ENCODE results near the gene PLEKHN1.
"Not testable (repeated sequence)": the region's sequence is repeated elsewhere in the genome, so short reads cannot be mapped to it uniquely, and the experiment has no call there.

PLEKHN1 gene

DNA sequence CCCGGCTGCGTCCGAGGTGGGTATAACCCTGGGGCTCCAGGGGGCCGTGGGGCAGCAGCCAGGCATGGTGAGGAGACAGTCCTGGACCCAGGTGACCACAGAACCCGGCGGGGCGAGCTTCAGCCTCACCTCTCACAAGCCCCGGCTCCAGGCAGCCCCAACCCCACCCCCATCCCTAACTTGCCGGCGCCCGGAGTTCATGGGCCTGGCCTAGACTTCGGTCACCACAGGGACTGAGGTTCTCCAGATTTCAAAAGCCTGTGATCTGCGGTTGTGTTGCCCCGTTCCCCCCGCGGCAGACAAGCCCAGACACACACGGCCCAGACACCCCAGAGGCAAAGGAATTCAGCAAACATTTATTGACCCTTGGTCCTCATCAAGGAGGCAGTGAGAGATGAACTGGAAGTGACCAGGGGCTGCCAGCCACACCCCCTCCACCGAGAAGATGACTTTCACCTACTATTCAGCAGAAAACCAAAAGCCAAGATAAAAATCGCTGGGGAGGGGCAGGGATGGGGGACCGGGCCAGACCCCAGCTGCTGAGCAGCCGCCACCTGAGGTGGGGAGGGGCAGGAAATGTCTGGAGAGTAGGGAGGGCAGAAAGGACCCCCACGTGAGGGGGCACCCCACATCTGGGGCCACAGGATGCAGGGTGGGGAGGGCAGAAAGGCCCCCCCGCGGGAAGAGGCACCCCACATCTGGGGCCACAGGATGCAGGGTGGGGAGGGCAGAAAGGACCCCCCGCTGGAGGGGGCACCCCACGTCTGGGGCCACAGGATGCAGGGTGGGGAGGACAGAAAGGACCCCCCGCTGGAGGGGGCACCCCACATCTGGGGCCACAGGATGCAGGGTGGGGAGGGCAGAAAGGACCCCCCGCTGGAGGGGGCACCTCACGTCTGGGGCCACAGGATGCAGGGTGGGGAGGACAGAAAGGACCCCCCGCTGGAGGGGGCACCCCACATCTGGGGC lies 29.7 kb downstream of the PLEKHN1 start:
- DNase-seq: no peak

DNA sequence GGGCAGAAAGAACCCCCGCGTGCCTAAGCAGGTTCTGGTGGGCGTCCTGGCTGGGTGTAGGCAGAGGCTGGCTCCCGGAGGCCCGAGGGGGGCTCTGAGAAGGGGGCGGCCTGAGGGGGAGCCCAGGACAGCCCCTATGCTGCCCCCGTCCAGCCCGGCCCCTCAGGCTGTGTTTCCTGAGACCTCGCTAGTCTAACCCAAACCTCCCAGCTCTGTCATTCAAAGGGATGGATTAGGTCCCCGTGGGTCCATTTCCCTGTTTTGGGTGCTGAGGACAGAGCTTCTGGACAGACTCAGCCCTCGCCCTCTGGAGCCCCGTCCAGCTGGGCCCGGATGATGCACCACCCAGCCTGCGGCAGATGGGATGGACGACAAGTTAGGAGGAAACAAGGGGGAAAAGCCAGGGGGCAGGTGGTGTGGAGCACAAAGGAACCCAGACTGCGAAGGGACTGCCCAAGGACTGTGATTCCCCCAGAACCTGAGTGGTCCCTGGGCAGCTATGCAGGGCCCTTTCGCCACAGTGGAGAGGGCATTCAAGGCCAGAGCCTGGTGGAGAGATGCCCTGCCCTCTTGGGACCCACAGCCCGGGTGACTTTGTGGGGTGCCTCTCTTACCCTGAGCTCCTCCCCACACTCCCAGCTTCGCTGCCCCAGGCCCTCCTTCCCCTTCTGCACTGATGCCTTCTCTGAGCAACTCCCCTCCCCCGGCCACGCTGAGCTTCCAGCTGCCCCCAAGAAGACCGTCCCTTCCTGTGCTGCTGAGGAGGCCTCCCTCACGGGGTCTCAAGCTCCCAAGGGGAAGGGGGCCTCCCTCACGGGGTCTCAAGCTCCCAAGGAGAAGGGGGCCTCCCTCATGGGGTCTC lies 30.8 kb downstream of the PLEKHN1 start:
- no peak for DNase-seq

DNA sequence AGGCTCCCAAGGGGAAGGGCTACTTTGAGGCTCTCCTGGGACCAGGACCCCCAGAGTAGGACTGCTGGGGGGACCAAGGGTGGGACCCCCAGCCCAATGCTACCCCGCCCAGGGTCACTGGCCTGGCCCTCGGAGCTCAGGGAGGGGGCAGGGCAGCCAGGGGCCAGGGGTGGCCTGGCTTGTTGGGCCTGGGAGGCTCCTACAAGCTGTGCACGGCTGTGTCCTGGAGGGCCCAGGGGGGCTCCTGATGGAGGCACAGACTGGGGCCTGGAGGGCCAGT lies 31.4 kb downstream of the PLEKHN1 start:
- no peak for DNase-seq

DNA sequence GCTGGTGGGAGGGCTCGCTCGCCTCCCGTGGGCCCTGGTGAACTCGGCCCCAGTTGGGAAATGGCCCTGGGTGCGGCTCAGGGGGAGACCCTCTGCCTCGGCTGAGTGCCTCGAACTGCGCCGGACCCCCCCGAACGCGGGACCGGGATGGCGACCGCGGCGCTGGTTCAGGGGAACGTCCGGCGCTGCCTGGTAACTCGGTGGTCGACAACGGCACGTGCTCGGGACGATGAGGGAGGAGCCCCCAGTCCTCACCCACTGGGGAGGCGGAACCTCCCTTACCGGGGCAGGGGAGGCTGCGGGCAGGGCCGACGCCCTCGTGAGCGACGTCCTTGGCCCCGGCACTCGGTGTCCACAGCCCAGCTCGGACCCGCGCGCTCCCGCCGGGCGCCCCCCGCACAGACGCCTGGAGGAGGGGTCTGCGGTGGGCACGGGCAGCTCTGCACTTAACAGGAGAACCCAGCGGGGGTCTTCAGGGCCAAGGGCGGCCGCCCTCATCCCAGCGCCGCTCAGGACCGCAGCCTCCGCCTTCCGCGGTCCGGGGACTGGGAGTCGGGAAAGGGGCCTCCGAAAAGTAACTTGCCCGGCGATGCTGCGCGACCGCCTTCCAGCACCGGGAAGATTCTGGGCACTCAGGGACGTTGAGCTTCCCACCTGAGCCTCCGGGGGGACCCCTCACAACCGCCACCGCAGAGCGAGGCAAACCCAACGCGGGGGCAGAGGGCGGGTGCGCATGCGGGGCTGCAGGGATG lies 31.9 kb downstream of the PLEKHN1 start:
- no peak for DNase-seq

DNA sequence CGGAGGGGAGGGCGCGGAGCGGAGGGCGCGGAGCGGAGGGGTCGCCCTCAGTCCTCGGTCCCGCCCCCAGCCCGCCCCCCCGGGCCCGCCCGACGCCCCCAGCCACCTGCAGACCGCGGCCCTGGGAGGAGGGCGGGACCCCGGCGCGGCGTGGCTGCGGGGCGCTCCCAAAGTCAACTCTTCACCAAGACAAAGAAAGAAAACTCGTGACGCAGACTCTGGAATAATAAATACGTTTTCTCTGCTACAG lies 32.4 kb downstream of the PLEKHN1 start:
- DNase-seq: no peak

DNA sequence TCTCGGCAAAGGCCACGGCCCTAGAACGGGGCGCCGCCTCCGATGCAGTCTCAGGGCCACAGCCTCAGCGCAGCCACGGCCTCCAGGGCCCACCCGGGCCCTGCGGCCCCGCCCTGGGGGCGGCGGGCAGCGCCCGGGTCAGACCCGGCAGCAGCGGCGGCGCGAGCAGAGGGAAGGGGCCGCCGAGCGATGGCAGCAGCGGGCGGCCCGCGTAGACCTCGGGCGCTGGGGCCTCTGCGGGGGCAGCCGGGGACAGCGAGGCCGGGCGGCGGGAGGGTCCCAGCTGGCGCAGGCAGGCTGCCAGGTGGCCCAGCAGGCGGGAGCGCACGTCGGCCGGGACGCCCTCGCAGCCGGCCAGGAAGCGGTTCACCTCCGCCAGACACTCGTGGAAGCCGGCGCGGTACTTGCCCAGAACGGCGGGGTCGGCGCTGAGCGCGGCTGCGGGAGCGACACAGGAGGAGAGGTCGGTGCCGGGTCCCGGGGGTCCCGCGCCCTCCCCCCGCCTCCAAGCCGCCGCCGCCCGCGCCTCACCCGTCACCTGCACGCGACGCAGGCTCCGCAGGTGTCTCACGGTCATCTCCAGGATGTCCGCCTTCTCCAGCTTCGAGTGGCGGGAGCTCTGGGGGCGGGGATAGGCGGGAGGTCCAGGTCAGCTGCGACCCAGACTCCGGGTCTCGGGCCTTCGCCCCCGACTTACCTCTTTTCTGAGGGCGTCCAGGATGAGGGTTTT lies 32.9 kb downstream of the PLEKHN1 start:
- no peak for DNase-seq

DNA sequence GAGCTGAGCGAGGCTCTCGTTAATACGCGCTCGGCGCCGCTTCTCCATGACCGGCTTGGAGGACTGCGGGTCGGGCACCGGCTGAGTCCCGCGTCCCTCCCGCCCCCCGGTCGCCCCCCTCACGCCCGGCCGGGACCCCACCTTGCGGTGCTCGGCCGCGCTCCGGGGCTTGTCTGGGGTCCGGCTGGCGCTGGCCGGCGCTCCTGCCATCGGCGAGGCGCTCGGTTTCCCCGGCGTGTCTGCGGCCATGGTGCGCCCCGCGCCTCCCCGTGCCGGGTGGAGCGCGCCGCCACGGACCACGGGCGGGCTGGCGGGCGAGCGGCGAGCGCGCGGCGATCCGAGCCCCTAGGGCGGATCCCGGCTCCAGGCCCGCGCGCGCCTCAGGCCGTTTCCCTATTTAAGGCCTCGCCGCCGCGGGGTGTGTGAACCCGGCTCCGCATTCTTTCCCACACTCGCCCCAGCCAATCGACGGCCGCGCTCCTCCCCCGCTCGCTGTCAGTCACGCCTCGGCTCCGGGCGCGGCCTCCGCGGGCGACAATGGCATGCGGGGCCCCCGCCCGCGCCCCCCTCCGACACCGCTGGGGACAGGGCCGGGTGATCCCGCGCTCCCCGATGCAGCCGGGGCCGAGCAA lies 33.6 kb downstream of the PLEKHN1 start, which contains the start of gene HES4:
Gene HES4 (minus strand): TSS at position 373 of the 632 bp plus-strand sequence. CDS start 124 bp downstream, at position 249.
- DNase-seq: no peak

DNA sequence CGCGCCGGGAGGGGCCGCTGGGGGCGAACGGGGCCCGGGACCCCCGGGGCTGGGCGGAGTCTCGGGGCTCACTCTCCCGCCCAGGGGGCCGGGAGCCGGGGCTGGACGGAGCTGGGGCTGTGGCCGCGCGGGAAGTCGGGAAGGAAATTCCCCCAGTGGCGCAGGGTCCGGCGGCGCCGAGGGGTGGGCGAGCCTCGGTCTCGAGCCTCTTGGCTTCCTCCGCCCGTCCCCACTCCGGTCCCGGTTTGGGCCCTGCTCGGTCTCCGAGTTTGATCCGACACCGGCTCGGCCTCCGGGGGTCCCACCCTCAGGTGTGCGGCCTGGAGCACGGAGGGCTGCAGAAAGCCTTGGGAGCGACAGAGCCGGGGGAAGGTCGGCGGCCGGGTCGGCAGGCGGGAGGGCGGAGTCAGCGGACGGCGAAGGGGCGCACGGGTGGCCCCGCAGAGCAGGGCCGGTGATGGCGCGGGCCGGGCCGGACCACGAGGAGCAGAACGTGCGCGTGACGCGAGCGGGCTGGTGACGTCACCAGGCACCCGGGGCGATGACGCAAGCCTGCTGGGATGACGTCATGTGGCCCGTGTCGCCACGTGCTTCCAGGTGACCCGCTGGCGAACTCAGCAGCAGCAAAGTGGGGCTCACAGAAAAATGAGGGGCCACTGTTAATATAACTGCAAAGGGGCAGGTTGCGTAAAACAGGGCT lies 34.2 kb downstream of the PLEKHN1 start:
- DNase-seq: no peak

DNA sequence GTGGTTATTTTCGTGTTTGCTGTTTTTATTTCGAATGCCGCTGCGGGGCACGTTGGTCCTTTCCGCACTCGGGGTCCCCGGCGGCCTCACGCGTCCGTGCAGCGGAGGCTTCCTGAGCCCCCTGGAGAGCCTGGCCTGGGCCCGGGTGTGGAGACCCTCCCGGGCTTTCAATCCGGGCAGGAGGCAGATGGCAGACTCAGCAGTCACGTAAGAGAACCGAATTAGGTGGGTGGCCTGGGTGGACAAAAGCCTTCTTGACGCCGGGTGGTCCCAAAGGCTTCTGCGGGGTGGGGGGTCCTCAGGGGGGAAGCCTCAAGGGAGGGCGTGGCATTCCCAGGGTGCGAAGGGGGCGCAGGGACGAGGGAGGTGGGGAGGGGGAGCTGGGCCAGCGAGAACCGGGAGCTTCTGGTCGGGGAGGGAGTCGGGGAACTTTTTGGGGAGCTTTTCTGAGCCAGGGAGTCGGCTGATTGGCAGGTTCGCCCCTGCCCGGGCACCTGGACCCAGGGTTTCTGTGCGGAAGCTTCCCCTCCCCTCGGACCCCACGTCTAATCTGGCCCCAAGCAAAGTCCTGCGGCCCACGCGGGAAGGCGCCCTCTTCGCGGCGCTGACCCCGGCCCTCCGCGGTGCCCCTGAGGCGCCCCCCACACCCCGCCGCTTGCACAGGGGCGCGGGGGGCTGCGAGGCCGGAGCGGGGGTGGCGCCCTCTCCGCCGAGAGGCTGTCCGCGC lies 34.9 kb downstream of the PLEKHN1 start:
- no peak for DNase-seq

DNA sequence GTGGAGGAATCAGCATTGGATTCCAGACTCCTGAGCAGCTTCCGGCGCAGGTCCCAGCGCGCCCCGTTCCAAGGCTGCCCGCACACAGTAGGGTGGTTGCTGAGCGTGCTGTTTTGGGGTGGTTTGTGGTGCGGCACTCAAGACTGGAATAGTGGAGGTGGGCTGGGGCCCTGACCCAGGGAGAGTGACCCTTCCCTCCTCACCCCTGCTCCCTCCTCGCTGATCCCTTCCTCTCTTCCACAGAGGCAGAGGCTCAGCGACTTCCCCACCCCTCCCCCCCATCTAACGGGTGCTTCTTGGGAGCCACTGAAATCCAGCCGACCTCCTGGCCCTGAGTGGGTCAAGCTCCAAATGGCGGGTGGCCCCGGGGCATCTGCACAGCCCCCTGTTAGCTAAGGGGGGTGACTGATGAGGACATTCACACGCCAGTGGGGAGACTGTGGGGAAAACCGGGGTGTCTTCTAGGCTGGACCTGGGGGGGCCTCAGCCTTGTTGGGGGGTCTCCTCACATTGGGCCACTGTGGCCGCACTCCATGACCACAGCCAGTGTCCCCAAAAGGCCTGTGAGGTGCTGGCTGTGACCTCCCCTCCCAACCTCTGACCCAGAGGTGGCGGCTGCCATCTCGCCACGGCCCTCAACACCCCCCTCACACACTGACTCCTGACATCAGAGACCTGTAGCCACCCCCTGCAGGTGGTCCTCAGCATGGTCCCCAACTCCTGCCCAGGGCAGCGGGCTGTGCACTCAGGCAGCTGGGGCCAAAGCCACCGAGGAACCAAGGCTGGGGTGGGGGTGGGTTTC lies 37.5 kb downstream of the PLEKHN1 start:
- DNase-seq: no peak

DNA sequence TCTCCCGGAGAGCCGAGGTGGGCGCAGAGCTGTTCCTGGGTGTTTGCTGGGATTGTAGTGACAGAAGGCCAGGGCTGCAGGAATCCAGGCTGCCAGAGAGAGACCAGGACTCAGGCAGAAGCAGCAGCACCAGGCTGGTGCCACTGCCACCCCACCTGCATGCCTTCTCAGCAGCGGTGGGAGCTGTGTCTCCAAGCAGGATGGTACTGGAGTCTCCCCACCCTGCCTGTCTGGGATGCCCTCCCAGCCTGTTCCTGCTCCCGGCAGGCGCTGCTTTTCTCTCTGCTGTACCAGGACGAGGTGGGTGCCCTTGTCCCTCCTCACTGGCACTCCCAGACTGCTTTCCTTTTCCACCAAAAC lies 38.1 kb downstream of the PLEKHN1 start:
- no peak for DNase-seq

DNA sequence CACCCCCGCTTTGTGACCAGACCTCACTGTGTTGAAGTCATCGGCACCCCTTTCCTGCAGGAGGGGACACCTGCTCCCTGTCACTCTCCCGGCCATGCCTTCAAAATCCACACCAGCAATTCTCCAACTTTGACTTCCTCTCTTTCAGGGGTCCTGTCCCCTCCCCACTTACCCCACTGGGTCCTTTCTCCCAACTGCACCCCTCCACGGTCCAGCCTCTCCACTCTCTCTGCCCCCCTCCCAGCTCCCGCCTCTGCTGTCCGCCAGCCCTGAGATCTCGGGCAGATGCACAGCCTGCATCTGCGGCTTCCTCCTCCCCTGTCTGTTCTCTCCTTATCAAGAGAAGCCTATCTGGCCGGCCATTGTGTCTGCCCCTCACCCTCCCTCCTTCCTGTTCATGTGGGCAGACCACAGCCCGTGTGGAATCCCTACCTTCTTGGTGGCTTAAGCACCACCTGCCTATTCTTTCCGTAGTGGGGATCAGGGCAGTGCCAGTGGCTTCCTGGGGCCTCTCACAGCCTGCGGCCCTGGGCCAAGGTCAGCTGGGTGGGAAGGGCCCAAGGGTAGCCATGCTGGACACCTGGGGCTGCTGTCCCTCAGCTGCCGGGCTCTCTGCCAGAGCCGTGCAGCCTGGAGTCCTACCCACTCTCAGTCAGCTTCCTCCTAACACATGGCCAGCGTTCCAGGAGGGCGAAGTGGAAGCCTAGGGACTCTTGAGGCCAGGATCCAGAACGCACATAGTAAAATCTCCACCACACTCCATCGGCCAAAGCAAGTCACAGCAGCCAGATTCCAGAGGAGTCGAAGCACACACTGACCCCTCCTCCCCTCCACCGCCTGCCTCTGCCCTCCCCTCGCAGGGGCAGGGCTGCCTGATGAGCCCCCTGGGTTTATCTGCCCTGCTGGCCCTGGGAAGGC lies 38.8 kb downstream of the PLEKHN1 start:
- peak; percentile 39 to 51 for DNase-seq

DNA sequence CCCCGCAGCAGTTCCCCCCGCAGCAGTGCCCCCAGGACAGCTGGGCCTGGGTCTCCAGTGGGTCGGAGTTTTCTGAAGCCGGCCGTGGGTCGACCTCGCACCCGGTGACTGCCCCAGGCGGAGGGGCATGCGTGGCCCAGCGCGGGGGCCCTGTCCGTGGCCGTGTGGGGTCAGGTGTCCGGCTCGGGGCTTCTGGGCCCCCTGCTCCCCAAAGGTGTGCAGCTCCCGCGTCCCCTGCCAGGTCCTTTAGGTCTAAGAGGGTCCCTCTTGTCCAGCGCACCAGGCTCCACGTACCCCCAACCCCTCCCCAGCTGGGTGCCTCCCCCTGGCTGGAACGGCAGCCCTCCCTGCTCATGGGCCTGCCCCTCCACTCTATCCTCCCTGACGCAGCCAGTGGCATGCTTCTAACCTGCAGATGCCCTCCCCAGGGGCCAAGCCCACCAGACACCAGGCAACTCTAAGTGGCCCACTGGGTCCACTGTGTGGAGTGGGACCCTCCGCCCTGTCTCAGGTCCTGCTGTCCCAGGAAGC lies 39.6 kb downstream of the PLEKHN1 start:
- DNase-seq: no peak

DNA sequence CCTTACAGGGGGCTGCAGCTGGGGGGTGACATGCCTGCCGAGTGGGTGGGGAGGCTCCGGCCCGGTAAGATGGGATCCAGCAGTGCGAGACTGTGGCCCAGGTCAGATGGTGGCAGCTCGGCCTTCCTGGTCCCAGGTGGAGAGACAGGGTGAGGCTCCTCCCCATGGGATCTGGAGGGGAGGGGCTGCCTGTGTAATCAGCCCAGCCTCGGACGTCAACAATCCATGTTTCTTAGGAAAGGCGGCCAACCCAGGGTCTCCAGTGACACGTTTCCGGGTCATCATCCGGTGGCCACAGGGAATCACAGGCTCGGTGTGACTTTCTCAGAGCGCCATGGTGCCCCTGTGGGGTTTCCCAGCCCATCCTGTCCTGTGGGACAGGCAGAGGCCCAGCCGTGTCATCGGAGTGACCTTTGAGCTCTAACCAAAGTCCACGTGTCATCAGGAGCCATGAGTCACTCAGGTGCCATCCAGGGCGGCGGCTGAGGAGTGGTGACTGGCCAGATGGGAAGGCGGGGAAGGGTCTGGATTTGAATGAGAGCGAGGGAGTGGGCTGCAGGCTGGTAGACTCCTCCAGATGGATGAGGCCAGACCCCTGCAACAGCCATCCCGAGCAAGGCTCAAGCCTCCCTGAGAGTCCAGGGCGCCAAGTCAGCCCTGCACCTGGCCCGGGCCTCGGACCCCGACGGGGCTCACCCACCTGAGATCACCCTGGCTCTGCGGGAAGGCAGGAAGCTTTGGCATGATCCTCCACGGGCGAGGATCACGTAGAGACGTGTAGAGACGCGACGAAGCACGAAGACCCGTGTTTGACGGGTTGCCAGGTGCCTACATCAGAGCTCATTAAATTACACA lies 40.2 kb downstream of the PLEKHN1 start:
- no peak for DNase-seq

DNA sequence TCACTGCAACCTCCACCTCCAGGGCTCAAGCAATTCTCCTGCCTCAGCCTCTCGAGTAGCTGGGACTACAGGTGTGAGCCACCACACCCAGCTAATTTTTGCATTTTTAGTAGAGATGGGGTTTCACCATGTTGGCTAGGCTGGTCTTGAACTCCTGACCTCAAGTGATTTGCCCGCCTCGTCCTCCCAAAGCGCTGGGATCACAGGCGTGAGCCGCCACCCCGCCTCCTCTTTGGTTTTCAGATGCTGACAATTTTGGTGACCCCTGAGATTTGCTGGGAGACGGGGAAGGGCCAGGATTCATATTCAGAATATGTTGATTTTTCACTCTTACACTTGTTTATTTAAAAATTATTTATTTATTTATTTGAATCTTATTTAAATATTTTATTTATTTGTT lies 43.8 kb downstream of the PLEKHN1 start:
- not testable (repeated sequence) for DNase-seq

DNA sequence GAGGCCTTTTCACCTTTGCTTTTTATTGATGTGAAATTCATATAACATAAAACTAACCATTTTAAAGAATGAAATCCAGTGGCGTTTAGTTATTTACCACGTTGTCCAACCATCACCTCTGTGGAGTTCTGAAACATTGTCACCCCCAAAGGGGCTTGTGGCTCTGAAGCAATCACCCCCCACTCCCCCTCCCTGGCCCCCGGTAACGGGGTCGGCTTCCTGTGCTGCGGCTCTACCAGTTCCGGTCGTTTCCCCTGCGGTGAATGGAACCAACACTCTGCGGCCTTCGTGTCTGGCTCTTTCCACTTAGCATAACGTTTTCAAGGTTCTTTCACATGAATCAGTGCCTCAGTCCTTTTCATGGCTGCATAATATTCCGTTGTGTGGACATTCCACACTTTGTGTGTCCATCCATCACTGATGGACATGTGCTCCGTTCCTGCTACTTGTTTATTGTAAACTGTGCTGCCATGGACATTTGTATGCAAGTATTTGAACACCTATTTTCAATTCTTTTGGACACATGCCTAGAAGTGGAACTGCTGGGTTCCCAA lies 45.2 kb downstream of the PLEKHN1 start:
- no peak for DNase-seq

DNA sequence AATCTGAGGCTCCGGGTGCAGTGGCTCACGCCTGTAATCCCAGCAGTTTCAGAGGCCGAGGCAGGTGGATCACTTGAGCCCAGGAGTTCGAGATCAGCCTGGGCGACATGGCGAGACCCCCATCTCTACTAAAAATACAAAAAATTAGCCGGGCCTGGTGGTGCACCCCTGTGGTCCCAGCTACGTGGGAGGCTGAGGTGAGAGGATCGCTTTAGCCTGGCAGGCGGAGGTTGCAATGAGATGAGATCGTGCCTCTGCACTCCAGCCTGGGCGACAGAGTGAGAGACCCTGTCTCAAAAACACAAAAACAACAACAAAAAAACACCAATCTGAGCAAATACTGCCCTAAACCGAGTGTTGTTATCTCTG lies 46.4 kb downstream of the PLEKHN1 start:
- DNase-seq: not testable (repeated sequence)
